HepG2 (cell line): Measurements from ENCODE around the gene USP2. TPM values are rescaled to one million over a fixed set of nuclear protein-coding genes. Genes with fewer than 3 reads are reported as not detected.
A peak's percentile ranks its signal among the peaks of the same experiment; 100 is the strongest.

Source experiments
- BRF2 ChIP-seq: sonication (generic); formaldehyde crosslinking; IDR thresholded peaks from 2 replicates; pipeline ENCODE4 v1.8.1; 2022; ENCODE audit warnings: mild to moderate bottlenecking, missing genetic modification reagents
- CCDC6 ChIP-seq: sonication (generic); formaldehyde crosslinking; IDR thresholded peaks from 2 replicates; pipeline ENCODE4 v1.8.1; 2022; ENCODE audit warnings: mild to moderate bottlenecking, missing genetic modification reagents, moderate library complexity
- FOSL1 ChIP-seq: sonication (generic); formaldehyde crosslinking; IDR thresholded peaks from 2 replicates; pipeline ENCODE4 v1.9.0; 2021; ENCODE audit warnings: missing genetic modification reagents, borderline replicate concordance
- FOXO1 ChIP-seq: sonication (generic); formaldehyde crosslinking; IDR thresholded peaks from 2 replicates; pipeline ENCODE4 v1.4.0; 2020; ENCODE audit warnings: missing genetic modification reagents
- MAFG ChIP-seq: sonication (generic); formaldehyde crosslinking; IDR thresholded peaks from 2 replicates; pipeline ENCODE4 v1.5.1; 2020; ENCODE audit warnings: mild to moderate bottlenecking, missing genetic modification reagents
- MAFK ChIP-seq, 2 experiments: IDR thresholded peaks in 1 of 2; conservative IDR thresholded peaks in 1 of 2; 2 replicates each; pipeline ENCODE4 v1.6.1; 2011; ENCODE audit warnings: improper control_type of control experiment in 2 of 2, low read length in 2 of 2
- MEIS2 ChIP-seq: sonication (generic); formaldehyde crosslinking; IDR thresholded peaks from 2 replicates; pipeline ENCODE4 v1.9.0; 2021; ENCODE audit warnings: mild to moderate bottlenecking, missing genetic modification reagents
- MTF1 ChIP-seq: sonication (generic); formaldehyde crosslinking; IDR thresholded peaks from 2 replicates; pipeline ENCODE4 v1.5.0; 2020; ENCODE audit warnings: missing genetic modification reagents
- NR0B2 ChIP-seq: sonication (generic); formaldehyde crosslinking; IDR thresholded peaks from 2 replicates; pipeline ENCODE4 v1.4.0; 2020; ENCODE audit warnings: mild to moderate bottlenecking, missing genetic modification reagents
- POLR2AphosphoS5 ChIP-seq: IDR thresholded peaks from 2 replicates; pipeline ENCODE4 v1.6.1; 2012; ENCODE audit warnings: low read depth, low read length
- RERE ChIP-seq: IDR thresholded peaks from 2 replicates; pipeline ENCODE4 v1.6.1; 2016; ENCODE audit warnings: low read depth, missing genetic modification reagents, missing compliant biosample characterization
- SOX5 ChIP-seq: IDR thresholded peaks from 2 replicates; pipeline ENCODE4 v1.6.1; 2016; ENCODE audit warnings: borderline replicate concordance
- THRA ChIP-seq: sonication (generic); formaldehyde crosslinking; IDR thresholded peaks from 2 replicates; pipeline ENCODE4 v1.4.0; 2020; ENCODE audit warnings: missing genetic modification reagents, borderline replicate concordance
- ZBTB42 ChIP-seq: sonication (generic); formaldehyde crosslinking; IDR thresholded peaks from 2 replicates; pipeline ENCODE4 v1.5.0; 2020; ENCODE audit warnings: mild to moderate bottlenecking, missing genetic modification reagents
- ZEB1 ChIP-seq: IDR thresholded peaks from 2 replicates; pipeline ENCODE4 v1.6.1; 2012; ENCODE audit warnings: mild to moderate bottlenecking, low read depth, inconsistent platforms; ENCODE audit not compliant: insufficient replicate concordance
- ZNF710 ChIP-seq: sonication (generic); formaldehyde crosslinking; IDR thresholded peaks from 2 replicates; pipeline ENCODE4 v1.5.0; 2020; ENCODE audit warnings: mild to moderate bottlenecking, missing genetic modification reagents, borderline replicate concordance
- ZNF740 ChIP-seq: sonication (generic); formaldehyde crosslinking; IDR thresholded peaks from 2 replicates; pipeline ENCODE4 v1.4.0; 2020; ENCODE audit warnings: missing genetic modification reagents
- polyA plus RNA-seq, 8 experiments: library from polyadenylated mRNA; depleted of rRNA in 3 of 8; stranded (reverse) in 7 of 8; unstranded in 1 of 8; fragments of >200 nt; fragmentation: Illumina TruSeq in 4 of 8; extraction: Trizol in 4 of 8; gene quantifications; 2 replicates each; pipeline versions ENCODE4 v1.2.1 to v1.2.3, GENCODE V29; 2011 to 2016; ENCODE audit warnings: low read depth in 4 of 8, missing spikeins in 1 of 8, mixed read lengths in 1 of 8; ENCODE audit not compliant: insufficient read depth in 1 of 8
- total RNA-seq, 5 experiments: library from RNA; depleted of rRNA; stranded (reverse); fragments of >200 nt; fragmentation: Illumina TruSeq; extraction: Trizol; gene quantifications; 2 replicates each; pipeline ENCODE4 v1.2.3, GENCODE V29; 2016; ENCODE audit warnings: low read depth in 1 of 5

Gene USP2
- total and polyA plus RNA-seq, 2 of the 13 experiments (the other 11 are each of a cell fraction or from before 2014, with no cell fraction given), result 2.5 to 6.0 TPM

- TF ChIP-seq RERE (CRISPR knock-in tag), result peak; percentile 60; the same call in 1 of the 2 replicates
- TF ChIP-seq ZBTB42 (CRISPR knock-in tag), result peak; percentile 85
- TF ChIP-seq THRA (CRISPR knock-in tag), result peak; percentile 69; the same call in 1 of the 2 replicates
- peak; percentile 29; the same call in 1 of the 2 replicates for TF ChIP-seq ZNF710 (CRISPR knock-in tag)
- TF ChIP-seq MTF1 (CRISPR knock-in tag), result no peak
- peak; percentile 90 for TF ChIP-seq FOSL1 (CRISPR knock-in tag)
- TF ChIP-seq MAFG (CRISPR knock-in tag), result peak; percentile 65; the same call in 1 of the 2 replicates
- peak; percentile 83 for TF ChIP-seq MEIS2 (CRISPR knock-in tag)
- TF ChIP-seq BRF2 (CRISPR knock-in tag), result 0 out of 2 replicates have a peak, but pooled peaks have one; percentile 37
- peak; percentile 71; the same call in 1 of the 2 replicates for TF ChIP-seq CCDC6 (CRISPR knock-in tag)
- no peak for TF ChIP-seq ZNF740 (CRISPR knock-in tag)
- no peak for TF ChIP-seq ZEB1
- TF ChIP-seq FOXO1 (CRISPR knock-in tag), result no peak
- peak; percentile 88 to 94 for TF ChIP-seq MAFK (conservative IDR thresholded peaks at IDR 0.05 in 1 of 2, IDR thresholded peaks at IDR 0.05 in 1 of 2; ENCODE audit: low read length in 2 of 2)
- TF ChIP-seq POLR2AphosphoS5, result peak; percentile 23; the same call in 1 of the 2 replicates
- peak; percentile 60; the same call in 1 of the 2 replicates for TF ChIP-seq SOX5
- TF ChIP-seq NR0B2 (CRISPR knock-in tag), result peak; percentile 44; the same call in 1 of the 2 replicates
These were observed 13.1 kb downstream of the USP2 start (continued) for GRCh38 chr11:119368121-119369034.
